Measurements from ENCODE around the gene ZNF14. TPM values are rescaled to one million over a fixed set of nuclear protein-coding genes. Genes with fewer than 3 reads are reported as not detected.
A peak's percentile ranks its signal among the peaks of the same experiment; 100 is the strongest.

ZNF14 gene
- total and polyA plus RNA-seq, 10 of the 15 experiments (the other 5 are each of a cell fraction or from before 2014, with no cell fraction given): 2.5 to 7.2 (median 4.6) TPM

DNA sequence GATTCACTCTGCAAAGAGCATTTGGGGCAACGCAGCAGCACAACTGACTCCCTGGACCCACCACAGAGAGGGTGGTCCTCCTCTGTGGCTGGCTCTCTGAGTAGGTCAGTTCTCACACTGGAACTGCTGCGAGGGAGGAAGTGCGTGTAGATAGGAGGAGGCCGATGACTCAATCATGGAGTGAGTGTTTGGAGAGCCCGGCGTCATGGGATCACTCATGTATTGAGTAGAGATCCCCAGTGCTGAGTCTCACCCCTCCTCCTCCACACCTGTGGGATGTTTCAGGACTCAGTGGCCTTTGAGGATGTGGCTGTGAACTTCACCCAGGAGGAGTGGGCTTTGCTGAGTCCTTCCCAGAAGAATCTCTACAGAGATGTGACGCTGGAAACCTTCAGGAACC is 55.3 kb downstream of the ZNF14 start:
- no peak for FAIRE-seq
- in situ Hi-C loops (cut with MboI): no loop called here
- 90% methylated on average over 7 of the region's 7 CpGs for WGBS (ENCODE audit: insufficient coverage, insufficient replicate concordance, low lambda C conversion rate, missing lambda C conversion rate)

DNA sequence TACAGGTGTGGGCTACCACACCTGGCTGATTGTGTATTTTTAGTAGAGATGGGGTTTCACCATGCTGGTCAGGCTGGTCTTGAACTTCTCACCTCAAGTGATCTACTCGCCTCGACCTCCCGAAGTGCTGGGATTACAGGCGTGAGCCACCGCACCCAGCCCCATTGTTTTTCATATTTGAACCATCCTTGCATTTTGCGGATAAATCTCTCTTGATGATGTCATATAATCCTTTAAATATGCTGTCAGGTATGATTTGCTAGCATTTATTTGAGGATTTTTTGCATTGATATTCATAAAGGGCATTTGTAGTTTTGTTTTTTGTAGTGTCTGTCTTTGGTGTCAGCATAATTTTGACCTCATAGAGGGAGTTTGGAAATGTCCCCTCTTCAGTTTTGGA is 58.6 kb downstream of the ZNF14 start:
- WGBS (ENCODE audit: insufficient coverage, insufficient replicate concordance, low lambda C conversion rate, missing lambda C conversion rate): 96% methylated on average over 6 of the region's 6 CpGs
- Histone ChIP-seq H3K79me2 (ENCODE audit: control insufficient read depth, insufficient read depth, low read length) (peaks cover 25% of the 10 kb centered on the region), H3K9ac (ENCODE audit: control insufficient read depth, insufficient read depth, low read length) (no peak overlapping the region), H3K27ac (ENCODE audit: control insufficient read depth, insufficient read depth) (no peak overlapping the region), H3K27me3 (replicated peaks in 1 of 2; ENCODE audit: control insufficient read depth in 2 of 2, insufficient read depth in 2 of 2, low read length in 1 of 2) (no peaks in the 10 kb centered on the region), H3K36me3 (ENCODE audit: control insufficient read depth in 2 of 2, insufficient read depth in 2 of 2, low read length in 1 of 2) (peaks cover 10 to 46% of the 10 kb centered on the region in 2 experiments), H4K20me1 (ENCODE audit: control insufficient read depth, insufficient read depth) (no peaks in the 10 kb centered on the region), H3K4me3 (no peak overlapping the region), H3K9me3 (replicated peaks; ENCODE audit: control insufficient read depth, insufficient read depth, low read length) (peaks cover 51% of the 10 kb centered on the region), H3K4me2 (ENCODE audit: control insufficient read depth, insufficient read depth) (no peak overlapping the region), H3K4me1 (ENCODE audit: control insufficient read depth, insufficient read depth, low read length) (no peaks in the 10 kb centered on the region), H2AFZ (ENCODE audit: control insufficient read depth, low read depth, low read length) (no peak overlapping the region)
- intact Hi-C loops (cut with micrococcal nuclease; ENCODE audit: unreplicated experiment) (no loop called here), in situ Hi-C loops (cut with MboI) (no loop called here)
- no peak for FAIRE-seq
- TF ChIP-seq TCF3 (IDR thresholded peaks at IDR 0.05; ENCODE audit: borderline replicate concordance, insufficient read depth, low read depth, low read length): no peak
- no peak for TF ChIP-seq POLR2AphosphoS5 (IDR thresholded peaks at IDR 0.05; ENCODE audit: low read length)
- peak; percentile 35 for TF ChIP-seq ATF7 (IDR thresholded peaks at IDR 0.05; ENCODE audit: low read depth)
- ChIA-PET RAD21 (ENCODE audit: unreplicated experiment) (no interaction called here), SMC1A (ENCODE audit: uncharacterized antibody, unreplicated experiment) (no interaction called here), POLR2A (no interaction called here), CTCF (interaction anchor here (1.0 kb wide), 1 partner anchor 102 kb away, joined by 3 read pairs; no protein-coding TSS in a partner anchor)
- no peak for ATAC-seq
- BruUV-seq (replicated peaks): no TSS peak
- DNase-seq (ENCODE audit: low read depth, low spot score): no peak

More for the DNA sequence above, 55.3 kb downstream of the ZNF14 start:
- BruUV-seq (replicated peaks): no TSS peak
- ATAC-seq: no peak
- Histone ChIP-seq H3K9me3 (replicated peaks; ENCODE audit: control insufficient read depth, insufficient read depth, low read length) (peaks cover 63% of the 10 kb centered on the region), H3K27ac (ENCODE audit: control insufficient read depth, insufficient read depth) (no peak overlapping the region), H3K9ac (ENCODE audit: control insufficient read depth, insufficient read depth, low read length) (no peak overlapping the region), H3K4me1 (ENCODE audit: control insufficient read depth, insufficient read depth, low read length) (no peaks in the 10 kb centered on the region), H3K4me3 (no peak overlapping the region), H3K36me3 (ENCODE audit: control insufficient read depth in 2 of 2, insufficient read depth in 2 of 2, low read length in 1 of 2) (peaks cover 12 to 48% of the 10 kb centered on the region in 2 experiments), H4K20me1 (ENCODE audit: control insufficient read depth, insufficient read depth) (no peaks in the 10 kb centered on the region), H3K27me3 (replicated peaks in 1 of 2; ENCODE audit: control insufficient read depth in 2 of 2, insufficient read depth in 2 of 2, low read length in 1 of 2) (no peaks in the 10 kb centered on the region), H2AFZ (ENCODE audit: control insufficient read depth, low read depth, low read length) (no peak overlapping the region), H3K79me2 (ENCODE audit: control insufficient read depth, insufficient read depth, low read length) (peaks cover 3% of the 10 kb centered on the region), H3K4me2 (ENCODE audit: control insufficient read depth, insufficient read depth) (no peak overlapping the region)
- CTCF ChIA-PET: no interaction called here
- no peak for DNase-seq (ENCODE audit: low read depth, low spot score)
- POLR2A ChIA-PET: no interaction called here
- TF ChIP-seq NFYB (IDR thresholded peaks at IDR 0.05; ENCODE audit: insufficient read depth, low read depth, low read length): no peak
- RAD21 ChIA-PET (ENCODE audit: unreplicated experiment): no interaction called here
- intact Hi-C loops (cut with micrococcal nuclease; ENCODE audit: unreplicated experiment): no loop called here
- SMC1A ChIA-PET (ENCODE audit: uncharacterized antibody, unreplicated experiment): no interaction called here

Measured in GM12878 (cell line).